ENCODE results near the gene TCEANC2.

TCEANC2 gene

DNA sequence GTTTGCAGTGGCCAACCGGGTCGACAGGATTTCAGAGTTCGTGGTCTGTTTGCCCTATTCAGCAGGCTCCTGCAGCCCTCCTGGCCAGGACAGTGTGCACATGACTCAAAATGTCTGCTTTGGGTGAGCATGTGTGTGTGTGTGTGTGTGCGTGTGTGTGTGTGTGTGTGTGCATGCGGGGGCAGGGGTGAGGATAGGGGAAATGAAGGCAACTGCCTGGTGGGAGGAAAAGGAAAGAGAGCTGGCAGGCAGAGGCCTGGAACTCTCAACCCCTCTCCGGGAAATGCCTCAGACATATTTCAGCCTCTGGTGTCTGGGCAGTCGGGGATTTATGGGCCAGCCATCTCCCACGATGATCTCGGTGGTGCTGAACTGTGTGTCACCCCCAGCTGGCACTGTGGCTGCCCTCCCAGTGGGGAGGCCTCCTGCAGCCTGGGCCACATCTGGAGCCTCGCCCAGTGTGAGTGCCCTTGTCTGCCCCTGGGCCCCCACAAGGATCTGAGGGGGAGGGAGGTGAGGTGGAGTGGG lies 84.2 kb downstream of the TCEANC2 start:
- no peak for DNase-seq

DNA sequence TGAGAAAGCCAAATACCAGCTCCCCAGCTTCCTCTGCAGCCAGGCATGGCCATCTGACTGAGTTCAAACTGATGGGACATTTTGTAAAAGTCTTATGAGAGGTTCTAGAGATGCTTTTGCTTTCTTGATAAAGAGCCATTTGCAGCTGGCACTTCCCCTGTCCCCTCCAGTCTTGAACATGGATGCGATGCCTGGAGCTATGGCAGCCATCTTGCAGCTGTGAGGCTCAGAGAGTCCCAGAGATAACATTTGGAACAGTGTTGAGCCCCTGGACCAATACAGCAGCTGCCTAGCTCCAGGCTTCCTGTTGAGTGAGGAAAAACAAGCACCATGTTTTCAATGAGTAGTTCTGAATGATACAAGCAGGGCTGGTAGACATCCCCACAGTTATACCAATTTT lies 85.6 kb downstream of the TCEANC2 start:
- DNase-seq: no peak

DNA sequence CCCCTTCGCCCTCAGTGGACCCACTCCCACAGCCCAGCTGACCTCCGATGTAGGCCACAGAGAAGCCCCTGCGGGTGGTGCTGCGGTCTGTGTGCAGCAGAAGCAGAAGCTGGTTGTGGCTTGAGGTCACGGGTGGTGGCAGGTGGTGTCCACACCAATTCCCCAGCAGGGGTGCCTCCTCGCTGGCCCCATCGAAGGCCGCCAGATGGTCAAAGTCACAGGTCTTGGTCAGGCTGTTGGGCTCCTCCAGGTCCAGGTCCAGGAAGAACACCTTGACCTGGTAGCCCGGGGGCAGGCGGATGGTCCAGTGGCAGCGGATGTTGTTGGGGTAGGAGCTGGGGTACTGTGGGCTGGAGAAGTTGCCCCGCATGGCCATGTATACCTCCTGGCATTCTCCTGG lies 86.3 kb downstream of the TCEANC2 start:
- DNase-seq: no peak

DNA sequence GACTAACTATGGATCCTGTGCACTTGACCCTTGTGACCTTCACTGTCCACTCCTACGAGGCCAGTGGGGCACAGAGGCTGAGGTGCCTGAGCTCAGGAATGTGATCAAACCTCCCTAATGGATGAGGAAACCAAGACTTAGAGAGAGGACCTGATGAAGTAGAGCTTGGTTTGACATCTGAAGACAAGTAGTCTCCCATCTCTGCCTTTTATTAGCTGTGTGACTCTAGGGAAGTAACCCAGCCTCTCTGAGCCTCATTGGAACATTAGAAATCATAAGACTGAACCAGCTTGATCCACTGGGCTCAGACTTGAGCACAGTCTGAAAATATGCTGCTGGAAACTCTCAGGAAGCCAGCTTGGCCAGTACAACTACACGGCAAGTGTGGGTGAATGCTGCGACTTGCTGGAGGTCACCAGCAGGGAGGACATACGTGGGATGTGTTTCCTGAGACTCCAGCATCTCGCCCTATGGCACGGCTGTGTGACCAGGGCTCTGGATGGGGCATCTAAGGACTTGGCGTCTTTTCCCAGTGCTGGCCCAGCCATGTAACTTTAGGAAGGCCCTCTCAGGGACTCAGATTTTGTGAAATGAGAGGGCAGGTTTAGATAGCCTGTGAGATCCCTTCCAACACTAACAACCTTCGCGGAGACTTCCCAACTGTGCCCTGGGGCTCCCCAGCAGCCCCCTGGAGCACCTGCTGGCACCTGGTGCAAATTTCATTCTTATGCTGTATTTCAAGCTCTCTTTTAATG lies 88.9 kb downstream of the TCEANC2 start:
- DNase-seq: no peak

GRCh38 chr1:54144366-54144765 lies 91.0 kb downstream of the TCEANC2 start:
- no peak for DNase-seq

- no peak for DNase-seq
These were observed 96.3 kb downstream of the TCEANC2 start for GRCh38 chr1:54149734-54150133.

GRCh38 chr1:54151013-54151412 lies 97.6 kb downstream of the TCEANC2 start:
- no peak for DNase-seq

DNA sequence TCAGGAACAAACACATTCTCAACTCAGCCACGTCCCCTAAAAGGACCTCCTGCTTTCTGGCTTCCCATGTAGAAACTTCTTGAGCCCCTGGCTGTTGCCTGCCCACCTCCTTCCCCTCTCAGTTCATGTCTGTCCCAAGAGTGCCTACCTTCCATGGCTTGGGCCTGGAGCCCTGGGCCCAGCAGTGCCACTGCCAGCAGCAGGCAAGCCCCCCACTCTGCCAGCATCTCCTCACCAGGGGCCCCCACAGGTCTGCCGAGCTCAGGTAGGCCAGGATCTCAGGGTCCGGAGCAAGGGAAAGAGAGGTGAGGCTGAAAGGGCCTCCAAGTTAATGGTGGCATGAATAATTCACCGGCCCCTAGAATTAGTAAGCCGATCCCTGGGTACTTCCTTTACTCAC lies 99.3 kb downstream of the TCEANC2 start, which contains the start of gene CDCP2:
Gene CDCP2 (minus strand): TSS at position 305 of the 400 bp plus-strand sequence. CDS start 78 bp downstream, at position 227.
- DNase-seq: no peak

- no peak for DNase-seq
These were observed 100.4 kb downstream of the TCEANC2 start for GRCh38 chr1:54153535-54154439.

Data from NCI-H2081 (cell line).